A673 (cell line): Measurements from ENCODE around the gene ENTREP1.

Experiments
- CTCF ChIP-seq: fragments of 300-800, 200-600 bp; sonication (generic); conservative IDR thresholded peaks from 2 replicates; pipeline ENCODE4 v1.5.1; 2017; ENCODE audit warnings: low read depth, mild to moderate bottlenecking, antibody characterized with exemption, low read length, moderate library complexity, mixed read lengths
- EZH2 ChIP-seq: fragments of 200-600 bp; sonication (generic); IDR thresholded peaks from 2 replicates; pipeline ENCODE4 v1.6.1; 2017; ENCODE audit warnings: borderline replicate concordance, low read depth, mild to moderate bottlenecking, mixed read lengths, antibody characterized with exemption, low read length; ENCODE audit not compliant: poor library complexity, severe bottlenecking

GRCh38 chr9:69425136-69425801 lies 100.3 kb downstream of the ENTREP1 start:
- no peak for TF ChIP-seq CTCF
- TF ChIP-seq EZH2 = no peak
